Smooth muscle cell (in vitro differentiated cells): ENCODE data around the gene CPT2. TPM values are rescaled to one million over a fixed set of nuclear protein-coding genes. Genes with fewer than 3 reads are reported as not detected.
A peak's percentile ranks its signal among the peaks of the same experiment; 100 is the strongest.

Source experiments
- DNase-seq: peaks from one replicate; lab custom pipeline; 2025; ENCODE audit not compliant: unreplicated experiment; lab: John Stamatoyannopoulos, UW
- H2AFZ ChIP-seq: fragments of 200-600 bp; sonication (generic); 2 replicates; pipeline ENCODE4 v1.6.0; 2016; ENCODE audit warnings: antibody characterized with exemption, low read depth, mild to moderate bottlenecking
- H3F3A ChIP-seq: fragments of 200-600 bp; sonication (generic); 2 replicates; pipeline ENCODE4 v1.6.0; 2017; ENCODE audit warnings: antibody characterized with exemption, low read depth
- H3K27ac ChIP-seq: fragments of 200-600 bp; sonication (generic); 2 replicates; pipeline ENCODE4 v1.5.1; 2016; ENCODE audit warnings: low read depth, mild to moderate bottlenecking
- H3K27me3 ChIP-seq: fragments of 200-600 bp; sonication (generic); 2 replicates; pipeline ENCODE4 v1.6.1; 2016; ENCODE audit warnings: low read depth, mild to moderate bottlenecking
- H3K36me3 ChIP-seq: fragments of 200-600 bp; sonication (generic); 2 replicates; pipeline ENCODE4 v1.5.1; 2016; ENCODE audit warnings: low read depth
- H3K4me1 ChIP-seq: fragments of 200-600 bp; sonication (generic); 2 replicates; pipeline ENCODE4 v1.5.1; 2016; ENCODE audit warnings: low read depth
- H3K4me2 ChIP-seq: fragments of 200-600 bp; sonication (generic); 2 replicates; pipeline ENCODE4 v1.6.0; 2016; ENCODE audit warnings: mild to moderate bottlenecking
- H3K4me3 ChIP-seq: fragments of 200-600 bp; sonication (generic); 2 replicates; pipeline ENCODE4 v1.5.1; 2016; ENCODE audit warnings: mild to moderate bottlenecking
- H3K79me2 ChIP-seq: fragments of 200-600 bp; sonication (generic); 2 replicates; pipeline ENCODE4 v1.6.0; 2016; ENCODE audit warnings: low read depth, mild to moderate bottlenecking
- H3K9ac ChIP-seq: fragments of 200-600 bp; sonication (generic); 2 replicates; pipeline ENCODE4 v1.6.0; 2016; ENCODE audit warnings: low read depth
- H3K9me3 ChIP-seq: fragments of 200-600 bp; sonication (generic); replicated peaks from 2 replicates; pipeline ENCODE4 v1.5.1; 2016; ENCODE audit warnings: low read depth
- H4K20me1 ChIP-seq: fragments of 200-600 bp; sonication (generic); 2 replicates; pipeline ENCODE4 v1.6.0; 2016; ENCODE audit warnings: low read depth
- CTCF ChIP-seq: fragments of 200-600 bp; sonication (generic); IDR thresholded peaks from 2 replicates; pipeline ENCODE4 v1.5.1; 2017; ENCODE audit warnings: borderline replicate concordance, mild to moderate bottlenecking, antibody characterized with exemption; ENCODE audit not compliant: insufficient read depth, poor library complexity, severe bottlenecking
- WGBS: methylation state at CpG from one replicate; pipeline ENCODE4 v1.1.7; 2016; ENCODE audit warnings: low lambda C conversion rate; 5-methylcytosine and 5-hydroxymethylcytosine counted together
- polyA plus RNA-seq: library from polyadenylated mRNA; unstranded; fragments of >200 nt; fragmentation: Nextera tagmentation; extraction: Ambion mirVana; gene quantifications from 2 replicates; pipeline ENCODE4 v1.2.1, GENCODE V29; 2016
- total RNA-seq: library from RNA; depleted of rRNA; stranded (reverse); fragments of >200 nt; gene quantifications from 2 replicates; pipeline ENCODE4 v1.2.3, GENCODE V29; 2014

Gene CPT2
- total and polyA plus RNA-seq, 2 experiments from 2014 or later: 13.3 to 15.7 TPM

- H3K27ac ChIP-seq: no peak overlapping the region
- peak overlapping the region; percentile 97 for H3K4me2 ChIP-seq
- no peaks in the 10 kb centered on the region for H3K36me3 ChIP-seq
- DNase-seq: no peak
- H3K9ac ChIP-seq: no peak overlapping the region
- H3K9me3 ChIP-seq: no peaks in the 10 kb centered on the region
- 49% methylated on average over 9 of the region's 9 CpGs for WGBS
- no peaks in the 10 kb centered on the region for H4K20me1 ChIP-seq
- H3F3A ChIP-seq: peaks cover 11% of the 10 kb centered on the region
- H3K79me2 ChIP-seq: no peaks in the 10 kb centered on the region
- peak overlapping the region; percentile 81 for H3K4me3 ChIP-seq
- no peaks in the 10 kb centered on the region for H3K27me3 ChIP-seq
- H3K4me1 ChIP-seq: peaks cover 14% of the 10 kb centered on the region
- H2AFZ ChIP-seq: peak overlapping the region; percentile 74
- TF ChIP-seq CTCF: no peak
Observed at GRCh38 chr1:53196017-53196484, 573 bp upstream of the CPT2 start.

GRCh38 chr1:53197291-53198200 lies 922 bp downstream of the CPT2 start:
- H4K20me1 ChIP-seq: no peaks in the 10 kb centered on the region
- no peaks in the 10 kb centered on the region for H3K27me3 ChIP-seq
- 40% methylated on average over 13 of the region's 13 CpGs for WGBS
- H3F3A ChIP-seq: peaks cover 11% of the 10 kb centered on the region
- peak overlapping the region; percentile 87 for H3K27ac ChIP-seq
- no peaks in the 10 kb centered on the region for H3K9me3 ChIP-seq
- no peak for DNase-seq
- H2AFZ ChIP-seq: peak overlapping the region; percentile 73
- peak overlapping the region; percentile 95 for H3K9ac ChIP-seq
- peak overlapping the region; percentile 97 for H3K4me2 ChIP-seq
- H3K79me2 ChIP-seq: no peaks in the 10 kb centered on the region
- TF ChIP-seq CTCF: no peak
- peak overlapping the region; percentile 81 for H3K4me3 ChIP-seq
- no peaks in the 10 kb centered on the region for H3K36me3 ChIP-seq
- peaks cover 14% of the 10 kb centered on the region for H3K4me1 ChIP-seq

- peak overlapping the region; percentile 87 for H3K27ac ChIP-seq
- H3K9me3 ChIP-seq: no peaks in the 10 kb centered on the region
- no peaks in the 10 kb centered on the region for H3K27me3 ChIP-seq
- no peak for TF ChIP-seq CTCF
- peak overlapping the region; percentile 97 for H3K4me2 ChIP-seq
- 71% methylated on average over 4 of the region's 4 CpGs for WGBS
- DNase-seq: no peak
- no peaks in the 10 kb centered on the region for H3K79me2 ChIP-seq
- peak overlapping the region; percentile 81 for H3K4me3 ChIP-seq
- no peaks in the 10 kb centered on the region for H4K20me1 ChIP-seq
- no peaks in the 10 kb centered on the region for H3K36me3 ChIP-seq
- H3K9ac ChIP-seq: peak overlapping the region; percentile 95
- H3F3A ChIP-seq: peaks cover 11% of the 10 kb centered on the region
- peaks cover 14% of the 10 kb centered on the region for H3K4me1 ChIP-seq
- no peak overlapping the region for H2AFZ ChIP-seq
Observed at GRCh38 chr1:53198241-53198651, 1.6 kb downstream of the CPT2 start.
